ENCODE data around the gene USP25. TPM values are rescaled to one million over a fixed set of nuclear protein-coding genes. Genes with fewer than 3 reads are reported as not detected.

USP25 gene
- total and polyA plus RNA-seq, 8 donors, result 37.2 to 51.9 (median 44.9) TPM

- peaks cover 0 to 5% of the 10 kb centered on the region in 2 donors for H3K36me3 ChIP-seq
- intact Hi-C loops (cut with DNase I), result no loop called here
- no peak overlapping the region for H3K4me3 ChIP-seq
- H3K4me1 ChIP-seq, result no peaks in the 10 kb centered on the region
- no peaks in the 10 kb centered on the region for H3K27me3 ChIP-seq
- no peak for ATAC-seq
- DNase-seq, result no peak
- no peak overlapping the region for H3K27ac ChIP-seq
- H3K9me3 ChIP-seq, result no peaks in the 10 kb centered on the region
- TF ChIP-seq CTCF (IDR thresholded peaks at IDR 0.05), result no peak
Observed at GRCh38 chr21:15795533-15795932, 65.8 kb downstream of the USP25 start.

- intact Hi-C loops (cut with DNase I), result no loop called here
- H3K27ac ChIP-seq, result no peak overlapping the region
- H3K27me3 ChIP-seq, result no peaks in the 10 kb centered on the region
- H3K4me3 ChIP-seq, result no peak overlapping the region
- DNase-seq (no peak), ATAC-seq (peak; percentile 45)
- H3K9me3 ChIP-seq, result no peaks in the 10 kb centered on the region
- peaks cover 0 to under 1% of the 10 kb centered on the region in 2 donors for H3K36me3 ChIP-seq
- TF ChIP-seq CTCF (IDR thresholded peaks at IDR 0.05), result no peak
- H3K4me1 ChIP-seq, result no peaks in the 10 kb centered on the region
Observed at GRCh38 chr21:15797577-15798363, 68.0 kb downstream of the USP25 start.

GRCh38 chr21:15801352-15801863 is 71.6 kb downstream of the USP25 start:
- TF ChIP-seq CTCF (IDR thresholded peaks at IDR 0.05), result no peak
- no peak for DNase-seq
- intact Hi-C loops (cut with DNase I), result no loop called here

GRCh38 chr21:15804247-15805005 is 74.6 kb downstream of the USP25 start:
- intact Hi-C loops (cut with DNase I), result no loop called here
- peak; percentile 41 for ATAC-seq

More at GRCh38 chr21:15801352-15801863, 71.6 kb downstream of the USP25 start:
- no peaks in the 10 kb centered on the region for H3K9me3 ChIP-seq
- no peaks in the 10 kb centered on the region for H3K4me1 ChIP-seq
- H3K27ac ChIP-seq, result no peak overlapping the region
- H3K36me3 ChIP-seq, result peaks cover 0 to 5% of the 10 kb centered on the region in 2 donors
- no peak for ATAC-seq
- H3K4me3 ChIP-seq, result no peak overlapping the region
- H3K27me3 ChIP-seq, result no peaks in the 10 kb centered on the region

More at GRCh38 chr21:15804247-15805005, 74.6 kb downstream of the USP25 start:
- Histone ChIP-seq H3K9me3 (no peaks in the 10 kb centered on the region), H3K27ac (no peak overlapping the region), H3K36me3 (peaks cover 0 to 9% of the 10 kb centered on the region in 2 donors), H3K4me1 (peaks cover 0 to under 1% of the 10 kb centered on the region in 2 donors), H3K4me3 (no peak overlapping the region), H3K27me3 (no peaks in the 10 kb centered on the region)
- TF ChIP-seq CTCF (IDR thresholded peaks at IDR 0.05), result no peak
- DNase-seq, result no peak

Measured in left lung (tissue), 10 donors.